OCI-LY1 (cell line): Measurements from ENCODE around the gene PRUNE2.

Experiments used
- EZH2 ChIP-seq: fragments of 200-600 bp; sonication (generic), shearing (Covaris generic); IDR thresholded peaks from 2 replicates; pipeline ENCODE4 v1.8.0; 2017; ENCODE audit warnings: borderline replicate concordance, mixed run types, mild to moderate bottlenecking, antibody characterized with exemption, low read length, moderate library complexity, mixed read lengths
- TF ChIP-seq, protein P1 (sequence below): fragments of 200-600 bp; sonication (generic), shearing (Covaris generic); IDR thresholded peaks from 2 replicates; pipeline ENCODE4 v1.5.1; 2017; ENCODE audit warnings: mild to moderate bottlenecking, antibody characterized with exemption, low read length, moderate library complexity, mixed read lengths

- TF ChIP-seq, protein P1, sequence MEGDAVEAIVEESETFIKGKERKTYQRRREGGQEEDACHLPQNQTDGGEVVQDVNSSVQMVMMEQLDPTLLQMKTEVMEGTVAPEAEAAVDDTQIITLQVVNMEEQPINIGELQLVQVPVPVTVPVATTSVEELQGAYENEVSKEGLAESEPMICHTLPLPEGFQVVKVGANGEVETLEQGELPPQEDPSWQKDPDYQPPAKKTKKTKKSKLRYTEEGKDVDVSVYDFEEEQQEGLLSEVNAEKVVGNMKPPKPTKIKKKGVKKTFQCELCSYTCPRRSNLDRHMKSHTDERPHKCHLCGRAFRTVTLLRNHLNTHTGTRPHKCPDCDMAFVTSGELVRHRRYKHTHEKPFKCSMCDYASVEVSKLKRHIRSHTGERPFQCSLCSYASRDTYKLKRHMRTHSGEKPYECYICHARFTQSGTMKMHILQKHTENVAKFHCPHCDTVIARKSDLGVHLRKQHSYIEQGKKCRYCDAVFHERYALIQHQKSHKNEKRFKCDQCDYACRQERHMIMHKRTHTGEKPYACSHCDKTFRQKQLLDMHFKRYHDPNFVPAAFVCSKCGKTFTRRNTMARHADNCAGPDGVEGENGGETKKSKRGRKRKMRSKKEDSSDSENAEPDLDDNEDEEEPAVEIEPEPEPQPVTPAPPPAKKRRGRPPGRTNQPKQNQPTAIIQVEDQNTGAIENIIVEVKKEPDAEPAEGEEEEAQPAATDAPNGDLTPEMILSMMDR = no peak
- no peak for TF ChIP-seq EZH2
Measured at GRCh38 chr9:76800901-76801300, 105.0 kb downstream of the PRUNE2 start.
